H9 (cell line): ENCODE data around the gene THAP11. TPM values are rescaled to one million over a fixed set of nuclear protein-coding genes. Genes with fewer than 3 reads are reported as not detected.

ENCODE experiments used
- DNase-seq: peaks from one replicate; pipeline ENCODE4 v3.0.0-alpha.2; 2017
- H2AFZ ChIP-seq: one replicate; pipeline ENCODE4 v1.6.1; 2013; ENCODE audit warnings: mild to moderate bottlenecking, low read length, control low read depth, moderate library complexity
- H2AK5ac ChIP-seq: 2 replicates; pipeline ENCODE4 v1.6.1; 2013; ENCODE audit warnings: low read length, control low read depth, mixed read lengths; ENCODE audit not compliant: insufficient read length
- H2BK120ac ChIP-seq: one replicate; pipeline ENCODE4 v1.6.1; 2013; ENCODE audit warnings: low read depth, mild to moderate bottlenecking, low read length, control low read depth, inconsistent platforms; ENCODE audit not compliant: poor library complexity, severe bottlenecking
- H2BK12ac ChIP-seq: 2 replicates; pipeline ENCODE4 v1.6.1; 2013; ENCODE audit warnings: low read length, control low read depth, mixed read lengths, low read depth; ENCODE audit not compliant: insufficient read length
- H2BK15ac ChIP-seq: 2 replicates; pipeline ENCODE4 v1.6.1; 2013; ENCODE audit warnings: low read depth, low read length, control low read depth
- H2BK20ac ChIP-seq: one replicate; pipeline ENCODE4 v1.6.1; 2013; ENCODE audit warnings: low read depth, mild to moderate bottlenecking, low read length, control low read depth, inconsistent platforms; ENCODE audit not compliant: poor library complexity, severe bottlenecking
- H2BK5ac ChIP-seq: 2 replicates; pipeline ENCODE4 v1.6.1; 2013; ENCODE audit warnings: low read length, control low read depth, mixed read lengths; ENCODE audit not compliant: insufficient read length
- H3K14ac ChIP-seq: 2 replicates; pipeline ENCODE4 v1.6.1; 2013; ENCODE audit warnings: low read length, control low read depth; ENCODE audit not compliant: insufficient read depth
- H3K18ac ChIP-seq: 2 replicates; pipeline ENCODE4 v1.6.1; 2013; ENCODE audit warnings: low read depth, mild to moderate bottlenecking, mixed read lengths, low read length, control low read depth; ENCODE audit not compliant: insufficient read length
- H3K23ac ChIP-seq: 2 replicates; pipeline ENCODE4 v1.6.1; 2013; ENCODE audit warnings: low read length, control low read depth, mixed read lengths, low read depth; ENCODE audit not compliant: insufficient read length
- H3K23me2 ChIP-seq: 2 replicates; pipeline ENCODE4 v1.6.1; 2013; ENCODE audit warnings: low read depth, mild to moderate bottlenecking, mixed read lengths, low read length, control low read depth; ENCODE audit not compliant: insufficient read length, poor library complexity, severe bottlenecking
- H3K27ac ChIP-seq: 2 replicates; pipeline ENCODE4 v1.5.1; 2013; ENCODE audit warnings: low read length, control low read depth, mixed read lengths, low read depth; ENCODE audit not compliant: insufficient read length
- H3K27me3 ChIP-seq: 2 replicates; pipeline ENCODE4 v1.6.1; 2013; ENCODE audit warnings: low read length, control low read depth, inconsistent platforms; ENCODE audit not compliant: insufficient read depth
- H3K4ac ChIP-seq: 2 replicates; pipeline ENCODE4 v1.6.1; 2013; ENCODE audit warnings: low read depth, mild to moderate bottlenecking, control low read depth, inconsistent platforms, low read length, moderate library complexity
- H3K4me1 ChIP-seq: 2 replicates; pipeline ENCODE4 v1.6.1; 2013; ENCODE audit warnings: low read length, control low read depth, inconsistent platforms; ENCODE audit not compliant: insufficient read depth
- H3K4me2 ChIP-seq: 2 replicates; pipeline ENCODE4 v1.6.1; 2013; ENCODE audit warnings: low read length, control low read depth, mixed read lengths; ENCODE audit not compliant: insufficient read length, insufficient read depth
- H3K56ac ChIP-seq: 2 replicates; pipeline ENCODE4 v1.6.1; 2013; ENCODE audit warnings: low read depth, mild to moderate bottlenecking, mixed read lengths, low read length, control low read depth; ENCODE audit not compliant: insufficient read length
- H3K79me1 ChIP-seq: 2 replicates; pipeline ENCODE4 v1.6.1; 2013; ENCODE audit warnings: low read depth, mild to moderate bottlenecking, moderate library complexity, low read length, control low read depth, inconsistent platforms; ENCODE audit not compliant: insufficient read depth, poor library complexity, severe bottlenecking
- H3K79me2 ChIP-seq: 2 replicates; pipeline ENCODE4 v1.6.1; 2013; ENCODE audit warnings: low read length, control low read depth, inconsistent platforms; ENCODE audit not compliant: insufficient read depth
- H3K9ac ChIP-seq: 2 replicates; pipeline ENCODE4 v1.6.1; 2013; ENCODE audit warnings: low read length, control low read depth, mixed read lengths; ENCODE audit not compliant: insufficient read length; ENCODE audit errors: extremely low read depth
- H3K9me3 ChIP-seq: one replicate; pipeline ENCODE4 v1.6.1; 2013; ENCODE audit warnings: low read depth, low read length, inconsistent platforms; ENCODE audit not compliant: control insufficient read depth
- H3T11ph ChIP-seq: one replicate; pipeline ENCODE4 v1.6.1; 2013; ENCODE audit warnings: mild to moderate bottlenecking, low read length, control low read depth, inconsistent platforms
- H4K20me1 ChIP-seq: one replicate; pipeline ENCODE4 v1.6.1; 2013; ENCODE audit not compliant: control insufficient read depth, insufficient read length, insufficient read depth
- H4K5ac ChIP-seq: 2 replicates; pipeline ENCODE4 v1.6.1; 2013; ENCODE audit warnings: low read depth, mild to moderate bottlenecking, mixed read lengths, low read length, control low read depth; ENCODE audit not compliant: insufficient read length
- H4K8ac ChIP-seq: replicated peaks from 2 replicates; pipeline ENCODE4 v1.6.1; 2013; ENCODE audit warnings: low read length, control low read depth, mixed read lengths, low read depth; ENCODE audit not compliant: insufficient read length
- H4K91ac ChIP-seq: 2 replicates; pipeline ENCODE4 v1.6.1; 2013; ENCODE audit warnings: low read depth, mild to moderate bottlenecking, moderate library complexity, mixed read lengths, low read length, control low read depth; ENCODE audit not compliant: insufficient read length
- H3K27ac Mint-ChIP-seq, 3 experiments: 2 replicates in 2 of 3; 3 replicates in 1 of 3; pipeline ENCODE4 v1.8.0; 2020 to 2021; ENCODE audit warnings: mixed read lengths in 3 of 3, mild to moderate bottlenecking in 1 of 3, moderate library complexity in 1 of 3
- H3K27me3 Mint-ChIP-seq: 2 replicates; pipeline ENCODE4 v1.8.0; 2021; ENCODE audit warnings: low read depth, mild to moderate bottlenecking, moderate library complexity, mixed read lengths
- H3K36me3 Mint-ChIP-seq, 3 experiments: 2 replicates in 2 of 3; 3 replicates in 1 of 3; pipeline ENCODE4 v1.8.0; 2020 to 2021; ENCODE audit warnings: low read depth in 3 of 3, mixed read lengths in 3 of 3; ENCODE audit not compliant: insufficient read depth in 1 of 3
- H3K4me1 Mint-ChIP-seq, 2 experiments: 2 replicates each; pipeline ENCODE4 v1.8.0; 2020; ENCODE audit warnings: mixed read lengths in 2 of 2
- H3K4me3 Mint-ChIP-seq, 2 experiments: 2 replicates in 1 of 2; 3 replicates in 1 of 2; pipeline ENCODE4 v1.8.0; 2020 to 2021; ENCODE audit warnings: mild to moderate bottlenecking in 2 of 2, mixed read lengths in 2 of 2, moderate library complexity in 1 of 2
- H3K9me3 Mint-ChIP-seq, 2 experiments: 2 replicates in 1 of 2; 3 replicates in 1 of 2; pipeline ENCODE4 v1.8.0; 2020; ENCODE audit warnings: mild to moderate bottlenecking in 2 of 2, mixed read lengths in 2 of 2, moderate library complexity in 1 of 2
- WGBS: extraction: QIAGEN DNeasy Blood & Tissue Kit; methylation state at CpG from one replicate; pipeline ENCODE4 v1.1.7; 2013; ENCODE audit warnings: missing lambda C conversion rate, low lambda C conversion rate, mixed read lengths; ENCODE audit not compliant: insufficient read length; ENCODE audit errors: extremely low coverage; 5-methylcytosine and 5-hydroxymethylcytosine counted together
- total RNA-seq: library from RNA; stranded (reverse); gene quantifications from 2 replicates; pipeline ENCODE4 v1.2.1, GENCODE V29; 2021
- TF ChIP-seq, protein P1 (sequence below): fragments of 200-600 bp; sonication (generic); conservative IDR thresholded peaks from 3 replicates; pipeline ENCODE4 v1.8.0; 2021; ENCODE audit warnings: antibody characterized with exemption, mild to moderate bottlenecking

Gene THAP11
- total RNA-seq, 1 experiment from 2014 or later = 48.9 TPM

DNA sequence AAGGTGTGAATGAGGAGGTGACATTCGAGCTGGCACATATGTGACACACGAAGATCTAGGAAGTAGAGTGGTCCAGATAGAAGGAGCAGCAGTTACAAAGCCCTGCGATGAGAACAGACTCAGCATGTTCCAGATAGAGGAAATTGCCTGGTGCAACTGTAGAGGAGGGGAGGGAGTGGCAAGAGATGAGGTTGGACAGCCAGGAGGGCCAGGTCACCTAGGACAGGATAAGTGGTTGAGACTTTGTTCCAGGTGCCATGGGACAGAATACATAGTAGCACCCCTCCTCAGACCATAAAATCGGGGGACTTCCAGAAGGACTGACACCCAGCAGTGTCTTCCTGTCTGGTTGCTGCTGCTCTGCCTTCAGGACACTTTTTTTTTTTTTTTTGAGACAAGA lies 16.4 kb downstream of the THAP11 start:
- Histone ChIP-seq H3K27ac (no peak overlapping the region), H2AFZ (no peak overlapping the region), H2BK120ac (peak overlapping the region; percentile 30), H3K79me2 (peaks cover 45% of the 10 kb centered on the region; the same call in 1 of the 2 replicates), H2BK12ac (no peak overlapping the region), H3K4me1 (peaks cover 6% of the 10 kb centered on the region; the same call in 1 of the 2 replicates), H4K8ac (no peak overlapping the region), H4K5ac (no peak overlapping the region), H3K9me3 (no peaks in the 10 kb centered on the region), H2BK20ac (no peak overlapping the region), H3T11ph (peak overlapping the region; percentile 60), H2BK15ac (no peak overlapping the region), H3K4me2 (no peak overlapping the region), H2AK5ac (no peak overlapping the region), H2BK5ac (no peak overlapping the region), H3K56ac (no peak overlapping the region), H3K23me2 (no peaks in the 10 kb centered on the region), H4K20me1 (peaks cover 3% of the 10 kb centered on the region), H3K14ac (peak overlapping the region; percentile 37; the same call in 1 of the 2 replicates), H3K79me1 (peaks cover 5% of the 10 kb centered on the region), H4K91ac (no peak overlapping the region), H3K27me3 (no peaks in the 10 kb centered on the region), H3K23ac (no peak overlapping the region), H3K9ac (no peak overlapping the region), H3K18ac (peak overlapping the region; percentile 69), H3K4ac (no peak overlapping the region; the same call in 1 of the 2 replicates)
- TF ChIP-seq, protein P1, sequence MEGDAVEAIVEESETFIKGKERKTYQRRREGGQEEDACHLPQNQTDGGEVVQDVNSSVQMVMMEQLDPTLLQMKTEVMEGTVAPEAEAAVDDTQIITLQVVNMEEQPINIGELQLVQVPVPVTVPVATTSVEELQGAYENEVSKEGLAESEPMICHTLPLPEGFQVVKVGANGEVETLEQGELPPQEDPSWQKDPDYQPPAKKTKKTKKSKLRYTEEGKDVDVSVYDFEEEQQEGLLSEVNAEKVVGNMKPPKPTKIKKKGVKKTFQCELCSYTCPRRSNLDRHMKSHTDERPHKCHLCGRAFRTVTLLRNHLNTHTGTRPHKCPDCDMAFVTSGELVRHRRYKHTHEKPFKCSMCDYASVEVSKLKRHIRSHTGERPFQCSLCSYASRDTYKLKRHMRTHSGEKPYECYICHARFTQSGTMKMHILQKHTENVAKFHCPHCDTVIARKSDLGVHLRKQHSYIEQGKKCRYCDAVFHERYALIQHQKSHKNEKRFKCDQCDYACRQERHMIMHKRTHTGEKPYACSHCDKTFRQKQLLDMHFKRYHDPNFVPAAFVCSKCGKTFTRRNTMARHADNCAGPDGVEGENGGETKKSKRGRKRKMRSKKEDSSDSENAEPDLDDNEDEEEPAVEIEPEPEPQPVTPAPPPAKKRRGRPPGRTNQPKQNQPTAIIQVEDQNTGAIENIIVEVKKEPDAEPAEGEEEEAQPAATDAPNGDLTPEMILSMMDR = no peak
- H3K36me3 Mint-ChIP-seq = peaks cover 18 to 29% (median 23%) of the 10 kb centered on the region in 3 experiments
- no peak for DNase-seq
- peak overlapping the region in 1 of 2 experiments; percentile 21; a peak in 1 of 5 replicates for H3K4me3 Mint-ChIP-seq
- H3K27me3 Mint-ChIP-seq = no peaks in the 10 kb centered on the region
- no CpG with 5 or more reads among the region's 4 CpGs for WGBS
- no peaks in the 10 kb centered on the region for H3K9me3 Mint-ChIP-seq
- peaks cover 49 to 63% of the 10 kb centered on the region in 2 experiments for H3K4me1 Mint-ChIP-seq
- H3K27ac Mint-ChIP-seq = peak overlapping the region; percentile 88 to 95 (median 93)
